Measurements from ENCODE around the gene ABCC2. TPM values are rescaled to one million over a fixed set of nuclear protein-coding genes. Genes with fewer than 3 reads are reported as not detected.

Gene ABCC2
- total RNA-seq, 1 experiment from 2014 or later: 6.5 TPM

DNA sequence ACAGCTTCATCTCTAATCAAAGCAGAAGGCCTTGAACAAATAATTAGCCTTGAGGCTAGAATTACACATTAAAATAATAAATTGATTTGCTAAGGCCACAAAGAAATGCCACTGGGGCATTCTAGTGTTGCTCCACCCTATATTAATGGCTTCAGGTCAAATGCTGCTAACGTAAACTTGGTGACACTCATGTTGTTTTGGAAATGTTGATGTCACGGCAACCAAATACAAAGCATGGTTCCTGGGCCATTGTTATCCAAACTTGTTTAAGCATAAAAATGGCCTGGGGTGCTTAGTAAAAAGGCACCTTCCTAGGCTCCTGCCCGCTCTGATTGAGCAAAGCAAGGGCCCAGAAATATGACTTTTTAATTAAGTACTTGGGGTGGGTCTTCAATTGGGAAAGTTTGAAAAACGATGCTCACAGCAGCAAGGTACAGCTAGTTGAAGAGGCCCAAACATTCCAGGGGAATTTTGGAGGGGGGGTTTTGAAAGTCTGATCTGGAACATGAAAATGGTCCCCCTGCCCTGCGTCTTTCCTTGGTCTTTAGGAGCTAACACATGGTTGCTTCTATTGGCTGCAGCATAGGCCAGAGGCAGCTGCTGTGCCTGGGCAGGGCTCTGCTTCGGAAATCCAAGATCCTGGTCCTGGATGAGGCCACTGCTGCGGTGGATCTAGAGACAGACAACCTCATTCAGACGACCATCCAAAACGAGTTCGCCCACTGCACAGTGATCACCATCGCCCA lies 67.8 kb downstream of the ABCC2 start:
- no TSS peak for BruUV-seq (replicated peaks)
- H3K27me3 ChIP-seq (ENCODE audit: control insufficient read depth, insufficient read depth, low read length): no peaks in the 10 kb centered on the region
- H3K9me3 ChIP-seq (ENCODE audit: control insufficient read depth, insufficient read depth, low read depth, low read length): no peaks in the 10 kb centered on the region
- no peak for DNase-seq (ENCODE audit: low read depth, low spot score)
- in situ Hi-C loops (cut with HindIII; ENCODE audit: low pct_unique_long_range_greater_than_20kb, low sequenced_read_pairs) (no loop called here), intact Hi-C loops (cut with micrococcal nuclease; ENCODE audit: unreplicated experiment) (loop anchor here (10.0 kb wide), 1 partner anchor 255 kb away; no protein-coding TSS in a partner anchor)
- H3K4me3 ChIP-seq (ENCODE audit: low read depth in 2 of 2, low read length in 2 of 2): no peak overlapping the region
- no peaks in the 10 kb centered on the region for H3K36me3 ChIP-seq (ENCODE audit: control insufficient read depth, insufficient read depth, low read length)
- peaks cover 19% of the 10 kb centered on the region for H3K4me1 ChIP-seq (ENCODE audit: control insufficient read depth, insufficient read depth, low read length)
- no peak for ATAC-seq
- no peak for TF ChIP-seq TCF7L2 (IDR thresholded peaks at IDR 0.05; ENCODE audit: low read depth, low read length)
- TF ChIP-seq, protein P1, sequence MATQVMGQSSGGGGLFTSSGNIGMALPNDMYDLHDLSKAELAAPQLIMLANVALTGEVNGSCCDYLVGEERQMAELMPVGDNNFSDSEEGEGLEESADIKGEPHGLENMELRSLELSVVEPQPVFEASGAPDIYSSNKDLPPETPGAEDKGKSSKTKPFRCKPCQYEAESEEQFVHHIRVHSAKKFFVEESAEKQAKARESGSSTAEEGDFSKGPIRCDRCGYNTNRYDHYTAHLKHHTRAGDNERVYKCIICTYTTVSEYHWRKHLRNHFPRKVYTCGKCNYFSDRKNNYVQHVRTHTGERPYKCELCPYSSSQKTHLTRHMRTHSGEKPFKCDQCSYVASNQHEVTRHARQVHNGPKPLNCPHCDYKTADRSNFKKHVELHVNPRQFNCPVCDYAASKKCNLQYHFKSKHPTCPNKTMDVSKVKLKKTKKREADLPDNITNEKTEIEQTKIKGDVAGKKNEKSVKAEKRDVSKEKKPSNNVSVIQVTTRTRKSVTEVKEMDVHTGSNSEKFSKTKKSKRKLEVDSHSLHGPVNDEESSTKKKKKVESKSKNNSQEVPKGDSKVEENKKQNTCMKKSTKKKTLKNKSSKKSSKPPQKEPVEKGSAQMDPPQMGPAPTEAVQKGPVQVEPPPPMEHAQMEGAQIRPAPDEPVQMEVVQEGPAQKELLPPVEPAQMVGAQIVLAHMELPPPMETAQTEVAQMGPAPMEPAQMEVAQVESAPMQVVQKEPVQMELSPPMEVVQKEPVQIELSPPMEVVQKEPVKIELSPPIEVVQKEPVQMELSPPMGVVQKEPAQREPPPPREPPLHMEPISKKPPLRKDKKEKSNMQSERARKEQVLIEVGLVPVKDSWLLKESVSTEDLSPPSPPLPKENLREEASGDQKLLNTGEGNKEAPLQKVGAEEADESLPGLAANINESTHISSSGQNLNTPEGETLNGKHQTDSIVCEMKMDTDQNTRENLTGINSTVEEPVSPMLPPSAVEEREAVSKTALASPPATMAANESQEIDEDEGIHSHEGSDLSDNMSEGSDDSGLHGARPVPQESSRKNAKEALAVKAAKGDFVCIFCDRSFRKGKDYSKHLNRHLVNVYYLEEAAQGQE (IDR thresholded peaks at IDR 0.05; ENCODE audit: insufficient read depth in 1 of 2, low read depth in 2 of 2, low read length in 1 of 2): no peak
- TF ChIP-seq SIN3A (IDR thresholded peaks at IDR 0.05; ENCODE audit: borderline replicate concordance, insufficient read depth, low read depth, low read length): no peak
- ChIA-PET CTCF (interaction anchor here (1.0 kb wide), 1 partner anchor 245 kb away, joined by 4 read pairs; no protein-coding TSS in a partner anchor), POLR2A (no interaction called here)
- no peak overlapping the region for H3K27ac ChIP-seq (ENCODE audit: low read length)

DNA sequence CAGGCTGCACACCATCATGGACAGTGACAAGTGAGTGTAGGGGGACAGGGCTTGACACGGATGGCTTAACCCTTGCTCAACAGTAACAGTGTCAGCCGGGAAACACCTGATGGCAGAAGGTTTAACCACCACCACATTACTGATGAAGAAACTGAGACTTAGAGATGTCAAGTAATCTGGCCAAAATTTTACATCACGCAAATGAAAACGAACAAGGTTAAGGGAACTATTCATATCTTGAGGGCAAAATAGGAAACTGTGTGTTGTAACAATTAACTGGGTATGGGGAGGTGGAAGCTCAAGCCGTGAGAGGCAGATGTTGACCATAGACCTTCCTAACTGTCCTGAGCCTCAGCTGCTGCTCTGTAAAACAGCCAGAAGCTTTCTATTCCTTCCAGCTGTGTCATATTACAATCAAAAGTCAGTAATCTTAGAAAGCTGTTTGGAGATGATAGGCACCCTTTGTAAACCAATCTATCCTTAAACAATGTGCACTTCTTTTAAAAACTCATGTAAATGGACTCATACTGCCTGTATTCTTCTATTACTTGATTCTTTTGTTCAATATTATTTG lies 68.4 kb downstream of the ABCC2 start:
- Histone ChIP-seq H3K36me3 (ENCODE audit: control insufficient read depth, insufficient read depth, low read length) (no peaks in the 10 kb centered on the region), H3K4me3 (ENCODE audit: low read depth in 2 of 2, low read length in 2 of 2) (no peak overlapping the region), H3K27me3 (ENCODE audit: control insufficient read depth, insufficient read depth, low read length) (no peaks in the 10 kb centered on the region), H3K27ac (ENCODE audit: low read length) (no peak overlapping the region), H3K4me1 (ENCODE audit: control insufficient read depth, insufficient read depth, low read length) (peaks cover 16% of the 10 kb centered on the region), H3K9me3 (ENCODE audit: control insufficient read depth, insufficient read depth, low read depth, low read length) (no peaks in the 10 kb centered on the region)
- intact Hi-C loops (cut with micrococcal nuclease; ENCODE audit: unreplicated experiment) (loop anchor here (10.0 kb wide), 1 partner anchor 254 kb away; no protein-coding TSS in a partner anchor), in situ Hi-C loops (cut with HindIII; ENCODE audit: low pct_unique_long_range_greater_than_20kb, low sequenced_read_pairs) (no loop called here)
- DNase-seq (ENCODE audit: low read depth, low spot score): no peak
- POLR2A ChIA-PET: no interaction called here
- CTCF ChIA-PET: interaction anchor here (1.0 kb wide), 1 partner anchor 245 kb away, joined by 4 read pairs; no protein-coding TSS in a partner anchor
- ATAC-seq: no peak
- TF ChIP-seq POLR2AphosphoS5 (IDR thresholded peaks at IDR 0.05; ENCODE audit: low read depth, low read length) (no peak), TCF7L2 (IDR thresholded peaks at IDR 0.05; ENCODE audit: low read depth, low read length) (no peak), SIN3A (IDR thresholded peaks at IDR 0.05; ENCODE audit: borderline replicate concordance, insufficient read depth, low read depth, low read length) (no peak)
- TF ChIP-seq, protein P2, sequence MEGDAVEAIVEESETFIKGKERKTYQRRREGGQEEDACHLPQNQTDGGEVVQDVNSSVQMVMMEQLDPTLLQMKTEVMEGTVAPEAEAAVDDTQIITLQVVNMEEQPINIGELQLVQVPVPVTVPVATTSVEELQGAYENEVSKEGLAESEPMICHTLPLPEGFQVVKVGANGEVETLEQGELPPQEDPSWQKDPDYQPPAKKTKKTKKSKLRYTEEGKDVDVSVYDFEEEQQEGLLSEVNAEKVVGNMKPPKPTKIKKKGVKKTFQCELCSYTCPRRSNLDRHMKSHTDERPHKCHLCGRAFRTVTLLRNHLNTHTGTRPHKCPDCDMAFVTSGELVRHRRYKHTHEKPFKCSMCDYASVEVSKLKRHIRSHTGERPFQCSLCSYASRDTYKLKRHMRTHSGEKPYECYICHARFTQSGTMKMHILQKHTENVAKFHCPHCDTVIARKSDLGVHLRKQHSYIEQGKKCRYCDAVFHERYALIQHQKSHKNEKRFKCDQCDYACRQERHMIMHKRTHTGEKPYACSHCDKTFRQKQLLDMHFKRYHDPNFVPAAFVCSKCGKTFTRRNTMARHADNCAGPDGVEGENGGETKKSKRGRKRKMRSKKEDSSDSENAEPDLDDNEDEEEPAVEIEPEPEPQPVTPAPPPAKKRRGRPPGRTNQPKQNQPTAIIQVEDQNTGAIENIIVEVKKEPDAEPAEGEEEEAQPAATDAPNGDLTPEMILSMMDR (IDR thresholded peaks at IDR 0.05): no peak
- TF ChIP-seq, protein P1 (IDR thresholded peaks at IDR 0.05; ENCODE audit: insufficient read depth in 1 of 2, low read depth in 2 of 2, low read length in 1 of 2): no peak
- BruUV-seq (replicated peaks): no TSS peak
